PFSK-1 (cell line): ENCODE measurements around the gene MTSS2.

Experiments
- POLR2AphosphoS5 ChIP-seq: IDR thresholded peaks from 2 replicates; pipeline ENCODE4 v1.6.1; 2012; ENCODE audit warnings: low read depth, mild to moderate bottlenecking, control low read depth, low read length, moderate library complexity
- SIN3A ChIP-seq: IDR thresholded peaks from 2 replicates; pipeline ENCODE4 v1.6.1; 2012; ENCODE audit warnings: mild to moderate bottlenecking, low read length, moderate library complexity, borderline replicate concordance; ENCODE audit not compliant: insufficient read depth
- TAF1 ChIP-seq: IDR thresholded peaks from 2 replicates; pipeline ENCODE4 v1.6.1; 2012; ENCODE audit warnings: low read length, control low read depth, borderline replicate concordance; ENCODE audit not compliant: insufficient read depth
- TF ChIP-seq, protein P1 (sequence below), 2 experiments: IDR thresholded peaks; 2 replicates each; pipeline versions ENCODE4 v1.6.1 to v1.8.0; 2011 to 2012; ENCODE audit warnings: low read depth in 2 of 2, low read length in 2 of 2, control low read depth in 1 of 2, inconsistent platforms in 1 of 2, mild to moderate bottlenecking in 1 of 2, moderate library complexity in 1 of 2; ENCODE audit not compliant: insufficient read depth in 1 of 2

- TF ChIP-seq, protein P1, sequence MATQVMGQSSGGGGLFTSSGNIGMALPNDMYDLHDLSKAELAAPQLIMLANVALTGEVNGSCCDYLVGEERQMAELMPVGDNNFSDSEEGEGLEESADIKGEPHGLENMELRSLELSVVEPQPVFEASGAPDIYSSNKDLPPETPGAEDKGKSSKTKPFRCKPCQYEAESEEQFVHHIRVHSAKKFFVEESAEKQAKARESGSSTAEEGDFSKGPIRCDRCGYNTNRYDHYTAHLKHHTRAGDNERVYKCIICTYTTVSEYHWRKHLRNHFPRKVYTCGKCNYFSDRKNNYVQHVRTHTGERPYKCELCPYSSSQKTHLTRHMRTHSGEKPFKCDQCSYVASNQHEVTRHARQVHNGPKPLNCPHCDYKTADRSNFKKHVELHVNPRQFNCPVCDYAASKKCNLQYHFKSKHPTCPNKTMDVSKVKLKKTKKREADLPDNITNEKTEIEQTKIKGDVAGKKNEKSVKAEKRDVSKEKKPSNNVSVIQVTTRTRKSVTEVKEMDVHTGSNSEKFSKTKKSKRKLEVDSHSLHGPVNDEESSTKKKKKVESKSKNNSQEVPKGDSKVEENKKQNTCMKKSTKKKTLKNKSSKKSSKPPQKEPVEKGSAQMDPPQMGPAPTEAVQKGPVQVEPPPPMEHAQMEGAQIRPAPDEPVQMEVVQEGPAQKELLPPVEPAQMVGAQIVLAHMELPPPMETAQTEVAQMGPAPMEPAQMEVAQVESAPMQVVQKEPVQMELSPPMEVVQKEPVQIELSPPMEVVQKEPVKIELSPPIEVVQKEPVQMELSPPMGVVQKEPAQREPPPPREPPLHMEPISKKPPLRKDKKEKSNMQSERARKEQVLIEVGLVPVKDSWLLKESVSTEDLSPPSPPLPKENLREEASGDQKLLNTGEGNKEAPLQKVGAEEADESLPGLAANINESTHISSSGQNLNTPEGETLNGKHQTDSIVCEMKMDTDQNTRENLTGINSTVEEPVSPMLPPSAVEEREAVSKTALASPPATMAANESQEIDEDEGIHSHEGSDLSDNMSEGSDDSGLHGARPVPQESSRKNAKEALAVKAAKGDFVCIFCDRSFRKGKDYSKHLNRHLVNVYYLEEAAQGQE (IDR thresholded peaks at IDR 0.05; ENCODE audit: insufficient read depth in 1 of 2, low read depth in 2 of 2, low read length in 2 of 2), result no peak
- no peak for TF ChIP-seq POLR2AphosphoS5
- TF ChIP-seq SIN3A, result no peak
- TF ChIP-seq TAF1, result no peak
Observed at GRCh38 chr16:70730944-70731343, 45.1 kb upstream of the MTSS2 start.
